NCI-H510A (cell line): Measurements from ENCODE around the gene KLHL12.

Experiments used
- DNase-seq: peaks from one replicate; lab custom pipeline; 2025; lab: John Stamatoyannopoulos, UW

Gene KLHL12

GRCh38 chr1:202880961-202881460 lies 46.0 kb downstream of the KLHL12 start:
- DNase-seq, result no peak

GRCh38 chr1:202880062-202880461 lies 47.0 kb downstream of the KLHL12 start:
- no peak for DNase-seq

GRCh38 chr1:202879128-202879527 lies 47.9 kb downstream of the KLHL12 start:
- no peak for DNase-seq

GRCh38 chr1:202873026-202873425 lies 54.0 kb downstream of the KLHL12 start:
- DNase-seq, result no peak

GRCh38 chr1:202871367-202871766 lies 55.7 kb downstream of the KLHL12 start:
- no peak for DNase-seq

GRCh38 chr1:202862679-202863560 lies 64.1 kb downstream of the KLHL12 start:
- DNase-seq, result no peak

- DNase-seq, result peak; percentile 95
Observed at GRCh38 chr1:202861420-202862132, 65.5 kb downstream of the KLHL12 start.

GRCh38 chr1:202860744-202861419 lies 66.2 kb downstream of the KLHL12 start:
- peak; percentile 89 for DNase-seq

GRCh38 chr1:202858789-202859414 lies 68.1 kb downstream of the KLHL12 start:
- DNase-seq, result no peak

GRCh38 chr1:202858331-202858730 lies 68.7 kb downstream of the KLHL12 start:
- no peak for DNase-seq

- DNase-seq, result no peak
Observed at GRCh38 chr1:202857136-202857610, 69.9 kb downstream of the KLHL12 start.

- DNase-seq, result no peak
Observed at GRCh38 chr1:202856014-202856413, 71.0 kb downstream of the KLHL12 start.

GRCh38 chr1:202854787-202855186 lies 72.2 kb downstream of the KLHL12 start:
- DNase-seq, result no peak

- DNase-seq, result no peak
Observed at GRCh38 chr1:202852163-202852904, 74.7 kb downstream of the KLHL12 start.

GRCh38 chr1:202850593-202851362 lies 76.3 kb downstream of the KLHL12 start:
- DNase-seq, result no peak

- DNase-seq, result no peak
Observed at GRCh38 chr1:202848191-202848542, 78.9 kb downstream of the KLHL12 start.

GRCh38 chr1:202844935-202845334 lies 82.1 kb downstream of the KLHL12 start:
- no peak for DNase-seq

- DNase-seq, result no peak
Observed at GRCh38 chr1:202844259-202844658, 82.8 kb downstream of the KLHL12 start.

- DNase-seq, result no peak
Observed at GRCh38 chr1:202843081-202843480, 84.0 kb downstream of the KLHL12 start.
